Activated CD8-positive, alpha-beta memory T cell treated with anti-CD3 and anti-CD28 coated beads for 36 hours (primary cell): ENCODE results near the gene UBE3C. TPM values are rescaled to one million over a fixed set of nuclear protein-coding genes. Genes with fewer than 3 reads are reported as not detected.
"Not testable (repeated sequence)": the region's sequence is repeated elsewhere in the genome, so short reads cannot be mapped to it uniquely, and the experiment has no call there.

Experiments used
- CTCF ChIA-PET: fragments of 350-600 bp; sonication (Branson Sonifier 250); formaldehyde crosslinking; loops from one replicate; lab custom pipeline; 2021; ENCODE audit warnings: antibody characterized with exemption; lab: Charles Lee
- POLR2A ChIA-PET: fragments of 350-600 bp; sonication (Branson Sonifier 250); formaldehyde crosslinking; loops from one replicate; lab custom pipeline; 2021; ENCODE audit warnings: antibody characterized with exemption; lab: Charles Lee
- total RNA-seq, 2 experiments: library from RNA; stranded (reverse); gene quantifications; one replicate each; pipeline ENCODE4 v1.2.3, GENCODE V29; 2021

The UBE3C gene
- total RNA-seq, 2 experiments from 2014 or later: 80.9 to 81.8 TPM

- CTCF ChIA-PET: no interaction called here
- POLR2A ChIA-PET: no interaction called here
These were observed 19.7 kb downstream of the UBE3C start for GRCh38 chr7:157158400-157158799.

DNA sequence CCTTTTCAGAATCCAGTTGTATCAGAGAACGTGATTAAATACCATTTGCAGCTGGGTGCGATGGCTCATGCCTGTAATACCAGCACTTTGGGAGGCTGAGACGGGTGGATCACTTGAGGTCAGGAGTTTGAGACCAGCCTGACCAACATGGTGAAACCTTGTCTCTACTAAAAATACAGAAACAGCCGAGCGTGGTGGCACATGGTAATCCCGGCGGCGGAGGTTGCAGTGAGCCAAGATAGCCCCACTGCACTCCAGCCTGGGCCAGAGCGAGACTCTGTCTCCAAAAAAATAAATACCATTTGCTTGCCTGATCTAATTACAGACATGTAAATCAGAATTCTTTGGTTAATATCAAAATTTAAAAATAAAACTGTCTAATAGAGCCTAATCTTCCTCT, 20.8 kb downstream of the UBE3C start:
- CTCF ChIA-PET, POLR2A ChIA-PET: not testable (repeated sequence)

DNA sequence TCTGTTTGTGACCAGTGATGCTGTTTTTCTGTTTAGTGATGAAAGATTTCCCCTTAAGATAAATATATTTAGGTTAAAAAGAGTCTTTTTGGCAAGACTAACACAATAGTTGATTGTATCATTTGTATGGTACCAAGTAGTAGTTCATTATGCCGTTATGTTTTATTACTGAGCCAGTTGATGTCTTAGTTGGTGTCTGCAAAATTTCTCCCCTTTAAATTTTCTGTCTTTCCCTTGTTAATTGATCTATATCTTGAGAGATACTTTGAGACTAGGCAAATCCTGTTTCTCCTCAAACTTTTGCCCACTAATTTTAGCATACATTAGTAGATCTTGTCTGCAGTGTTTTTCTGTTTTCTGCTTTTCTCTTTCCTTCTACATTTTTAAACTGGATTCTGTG, 21.7 kb downstream of the UBE3C start:
- ChIA-PET POLR2A (no interaction called here), CTCF (no interaction called here)

- ChIA-PET CTCF (interaction anchor here (1.2 kb wide), 1 partner anchor 196 kb away, joined by 5 read pairs; no protein-coding TSS in a partner anchor), POLR2A (no interaction called here)
These were observed 27.3 kb downstream of the UBE3C start for GRCh38 chr7:157165987-157166386.

DNA sequence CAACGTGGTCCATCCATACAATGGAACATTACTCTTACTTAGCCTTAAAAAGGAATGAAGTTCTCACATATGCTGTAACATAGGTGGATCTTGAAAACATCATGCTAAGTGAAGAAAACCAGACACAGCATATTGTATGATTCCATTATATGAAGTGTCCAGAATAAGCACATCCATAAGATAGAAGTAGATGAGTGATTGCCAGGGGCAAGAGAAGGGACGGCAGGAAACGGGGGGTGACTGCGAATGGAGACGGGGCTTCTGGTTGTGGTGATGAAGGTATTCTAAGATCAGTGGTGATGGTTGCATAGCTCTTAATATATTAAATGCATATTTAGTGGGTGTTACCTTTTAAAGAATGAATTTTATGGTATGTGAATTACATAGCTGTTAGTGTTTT, 29.8 kb downstream of the UBE3C start:
- ChIA-PET POLR2A (no interaction called here), CTCF (no interaction called here)

DNA sequence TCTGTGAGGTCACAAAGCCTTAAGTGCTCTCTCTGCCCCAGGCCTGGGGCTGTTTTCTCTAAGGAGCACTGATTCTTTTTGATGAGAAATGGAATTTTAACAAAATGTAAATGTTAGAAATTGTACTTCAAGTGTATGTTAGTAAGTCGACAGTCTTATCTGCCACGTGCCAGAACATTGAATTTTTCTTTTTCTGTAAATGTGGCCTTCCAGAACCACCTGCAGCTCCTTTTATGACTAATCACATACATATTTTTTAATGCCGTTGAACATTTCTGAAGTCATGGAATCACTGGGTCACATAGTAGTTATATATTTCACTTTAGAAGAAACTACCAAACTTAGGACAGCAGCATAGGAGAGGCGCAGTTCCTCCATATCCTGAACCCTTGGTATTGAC, 38.0 kb downstream of the UBE3C start:
- POLR2A ChIA-PET: no interaction called here

GRCh38 chr7:157177333-157177982, 38.7 kb downstream of the UBE3C start:
- CTCF ChIA-PET: no interaction called here

More for the DNA sequence above, 38.0 kb downstream of the UBE3C start:
- CTCF ChIA-PET: no interaction called here

DNA sequence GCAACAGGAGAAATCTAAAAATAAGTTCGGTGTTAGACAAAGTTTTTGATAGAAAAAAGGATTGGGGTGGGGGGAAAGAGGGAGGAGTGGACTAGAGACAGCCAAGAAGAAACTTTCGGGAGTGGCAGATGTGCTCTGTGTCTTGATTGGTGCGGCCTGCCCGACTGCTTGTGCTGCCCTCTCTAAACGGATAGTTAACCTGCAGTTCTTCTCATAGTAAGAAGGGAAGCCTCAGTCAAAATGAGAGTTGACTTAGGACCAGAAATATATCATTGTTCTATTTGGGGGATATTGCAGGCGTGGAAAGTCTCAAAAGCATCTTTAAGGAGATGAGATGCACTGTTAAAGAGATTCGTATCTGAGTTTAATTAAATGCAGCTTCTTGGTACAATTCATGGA, 39.3 kb downstream of the UBE3C start:
- CTCF ChIA-PET: no interaction called here
- POLR2A ChIA-PET: no interaction called here

More at GRCh38 chr7:157177333-157177982, 38.7 kb downstream of the UBE3C start:
- POLR2A ChIA-PET: no interaction called here

GRCh38 chr7:157183832-157184231, 45.1 kb downstream of the UBE3C start:
- ChIA-PET CTCF (no interaction called here), POLR2A (no interaction called here)

DNA sequence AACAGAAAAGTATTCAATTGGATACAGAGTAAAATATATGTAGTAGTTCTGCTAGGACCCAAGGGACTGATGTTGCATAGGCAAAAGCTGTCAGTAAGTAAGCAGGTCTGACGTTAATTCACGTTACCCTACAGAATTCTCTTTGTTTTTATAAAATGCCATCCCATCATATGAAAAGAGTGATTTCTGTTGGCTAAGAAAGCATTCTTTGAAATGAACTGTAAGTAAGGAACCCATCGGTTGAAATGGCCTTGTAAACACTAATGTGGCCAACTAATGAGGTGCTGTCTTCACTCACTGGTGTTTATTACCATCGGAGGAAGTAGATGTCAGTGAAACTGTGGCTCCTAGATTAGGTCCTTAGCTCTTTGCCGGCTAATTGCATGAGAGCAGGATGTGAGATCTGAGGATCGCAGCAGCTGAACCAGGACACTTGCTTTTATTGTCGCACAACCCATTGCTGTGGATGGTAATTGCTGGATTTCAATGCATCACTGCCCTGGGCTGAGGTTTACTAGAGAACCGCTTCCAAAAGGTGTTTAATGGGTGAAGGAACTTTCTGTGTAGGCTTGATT, 49.5 kb downstream of the UBE3C start:
- CTCF ChIA-PET: no interaction called here
- POLR2A ChIA-PET: no interaction called here

DNA sequence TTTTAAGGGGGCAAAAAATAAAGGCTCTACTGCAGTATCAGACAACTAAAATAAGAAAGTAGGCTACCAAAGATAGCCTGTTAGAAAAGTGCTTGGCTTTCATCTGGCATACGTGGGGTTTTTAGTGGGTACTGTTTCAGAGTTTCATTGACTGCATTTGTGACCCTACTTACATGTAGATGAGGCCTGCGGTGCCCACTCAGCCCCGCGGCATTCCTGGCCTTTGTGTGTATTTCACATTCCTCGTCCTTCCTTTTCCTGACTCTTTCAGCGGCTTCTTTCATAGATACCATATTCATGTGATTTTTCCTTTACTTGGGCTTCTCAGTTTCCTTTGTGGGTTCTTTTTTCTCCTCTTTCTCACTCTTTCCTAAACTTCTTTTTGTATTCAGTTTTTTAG, 50.7 kb downstream of the UBE3C start:
- POLR2A ChIA-PET: no interaction called here
- CTCF ChIA-PET: interaction anchor here (0.6 kb wide), 1 partner anchor 146 kb away, joined by 3 read pairs; no protein-coding TSS in a partner anchor

DNA sequence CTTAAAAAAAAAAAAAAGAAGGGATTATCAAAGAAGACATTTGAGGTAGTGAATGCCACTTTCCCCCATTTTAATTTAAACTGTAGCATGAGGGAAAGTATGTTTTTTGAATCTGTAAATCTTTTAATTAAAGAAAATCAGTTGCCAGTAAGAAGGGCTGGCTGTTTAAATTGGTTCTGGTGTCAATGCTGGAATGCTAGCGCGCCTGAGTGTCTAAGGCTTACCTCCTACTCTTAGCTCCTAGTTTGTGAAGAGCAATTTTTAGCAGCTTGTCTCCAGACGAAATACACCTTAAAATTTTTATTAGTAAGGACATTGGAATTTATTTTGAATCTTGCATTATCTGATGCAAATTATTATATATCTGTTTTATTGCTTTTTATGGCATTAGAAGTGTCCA, 54.1 kb downstream of the UBE3C start:
- POLR2A ChIA-PET: no interaction called here
- CTCF ChIA-PET: interaction anchor here (0.7 kb wide), 1 partner anchor 11 kb away, joined by 3 read pairs; no protein-coding TSS in a partner anchor

GRCh38 chr7:157193274-157193673, 54.5 kb downstream of the UBE3C start:
- POLR2A ChIA-PET: no interaction called here
- CTCF ChIA-PET: interaction anchor here (0.7 kb wide), 1 partner anchor 11 kb away, joined by 3 read pairs; no protein-coding TSS in a partner anchor

DNA sequence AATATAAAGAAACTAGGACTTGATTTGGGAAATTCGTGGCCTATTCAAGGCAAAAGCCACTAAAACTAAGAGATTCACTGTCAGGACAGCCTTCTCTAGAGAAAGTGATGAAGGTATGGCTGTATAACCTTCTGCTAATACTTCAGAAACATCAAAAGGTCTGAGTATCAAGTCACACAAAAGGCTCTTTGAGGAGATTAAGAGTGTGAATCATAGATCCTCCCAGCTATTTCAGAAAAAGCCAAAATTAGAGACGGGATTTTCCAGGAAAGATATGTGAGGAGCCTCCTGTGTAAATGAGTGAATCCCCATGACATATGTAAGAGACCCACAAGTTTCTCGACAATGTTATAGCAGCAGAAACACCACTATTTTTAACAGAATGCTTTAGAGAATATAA, 56.2 kb downstream of the UBE3C start:
- POLR2A ChIA-PET: no interaction called here
- CTCF ChIA-PET: no interaction called here

DNA sequence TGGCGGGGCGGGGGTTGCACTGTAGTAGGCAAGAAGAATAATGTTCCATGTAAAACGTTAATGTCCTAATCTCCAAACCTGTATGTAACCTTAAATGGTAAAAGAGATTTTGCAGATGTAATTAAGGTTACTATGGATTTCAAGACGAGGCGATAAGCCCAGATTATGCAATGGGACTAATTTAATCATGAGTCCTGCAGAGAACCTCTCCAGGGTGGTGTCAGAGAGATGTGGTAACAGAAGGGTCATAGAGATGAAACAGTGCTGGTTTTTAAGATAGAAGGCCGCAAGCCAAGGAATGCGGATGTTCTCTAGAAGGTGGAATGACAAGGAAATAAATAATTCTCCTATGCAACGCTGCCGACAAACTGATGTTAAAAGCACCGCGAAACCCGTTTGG, 57.1 kb downstream of the UBE3C start:
- CTCF ChIA-PET: no interaction called here
- POLR2A ChIA-PET: no interaction called here

DNA sequence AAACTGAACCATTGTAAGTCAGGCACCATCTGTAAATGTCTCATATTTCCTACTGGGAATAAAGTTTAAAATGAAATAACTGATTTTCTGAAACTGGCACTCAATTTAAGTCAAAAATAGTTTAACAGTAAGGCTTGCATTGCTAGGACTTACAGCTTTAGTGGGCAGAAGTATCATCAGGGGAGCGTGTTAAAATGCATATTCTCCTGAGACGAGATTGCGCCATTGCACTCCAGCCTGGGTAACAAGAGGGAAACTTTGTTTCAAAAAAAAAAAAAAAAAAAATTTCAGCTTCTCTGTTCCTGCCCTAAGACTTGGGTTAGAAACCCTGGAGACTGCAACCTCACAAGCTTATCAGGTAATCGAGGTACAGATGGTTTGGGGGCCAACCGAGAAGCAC, 65.4 kb downstream of the UBE3C start:
- POLR2A ChIA-PET: no interaction called here
- CTCF ChIA-PET: interaction anchor here (0.6 kb wide), 1 partner anchor 11 kb away, joined by 3 read pairs; no protein-coding TSS in a partner anchor

- POLR2A ChIA-PET: no interaction called here
- CTCF ChIA-PET: no interaction called here
These were observed 66.7 kb downstream of the UBE3C start for GRCh38 chr7:157205438-157205837.

- POLR2A ChIA-PET: interaction anchor here (0.7 kb wide), 1 partner anchor 70 kb away, joined by 5 read pairs; the partner anchor contains the start of gene UBE3C
- CTCF ChIA-PET: no interaction called here
These were observed 70.1 kb downstream of the UBE3C start for GRCh38 chr7:157208571-157209413.

- ChIA-PET POLR2A (no interaction called here), CTCF (interaction anchor here (0.6 to 1.0 kb wide), 2 partner anchors 16 to 44 kb away, joined by 3 read pairs; no protein-coding TSS in a partner anchor)
These were observed 72.0 kb downstream of the UBE3C start for GRCh38 chr7:157210682-157211081.

GRCh38 chr7:157211690-157212089, 73.0 kb downstream of the UBE3C start:
- CTCF ChIA-PET: no interaction called here
- POLR2A ChIA-PET: no interaction called here
